Caco-2 (cell line): ENCODE results near the gene CLPSL2. TPM values are rescaled to one million over a fixed set of nuclear protein-coding genes. Genes with fewer than 3 reads are reported as not detected.

Experiments used
- BruUV-seq: library from RNA; stranded (reverse); fragments of 400-500 nt; replicated peaks from 2 replicates; lab custom pipeline; 2021; lab: Mats Ljungman, UMichigan
- CTCF ChIA-PET: fragments of 300-600 bp; sonication (Branson Sonifier 250); formaldehyde crosslinking; loops from one replicate; lab custom pipeline; 2022; ENCODE audit warnings: antibody characterized with exemption; lab: Charles Lee
- POLR2A ChIA-PET: fragments of 300-600 bp; sonication (Branson Sonifier 250); formaldehyde crosslinking; loops from one replicate; lab custom pipeline; 2022; ENCODE audit warnings: antibody characterized with exemption; lab: Charles Lee
- DNase-seq, 2 experiments: peaks; one replicate each; pipeline versions ENCODE4 v3.0.0 to v3.0.0-alpha.2; 2020 to 2022
- H3K27me3 ChIP-seq: replicated peaks from 2 replicates; pipeline ENCODE4 v1.6.0; 2011; ENCODE audit warnings: low read length; ENCODE audit not compliant: control insufficient read depth, insufficient read depth
- H3K36me3 ChIP-seq: 2 replicates; pipeline ENCODE4 v1.5.1; 2011; ENCODE audit warnings: low read length; ENCODE audit not compliant: control insufficient read depth, insufficient read depth
- H3K4me1 ChIP-seq: fragments of 250-450 bp; sonication (Bioruptor Pico); 2 replicates; pipeline ENCODE4 v1.5.1; 2020; ENCODE audit warnings: mild to moderate bottlenecking
- H3K4me3 ChIP-seq: 2 replicates; pipeline ENCODE4 v1.5.1; 2011; ENCODE audit warnings: low read depth, mild to moderate bottlenecking, control low read depth, low read length
- H3K9me3 ChIP-seq: fragments of 250-450 bp; sonication (Bioruptor Pico); 2 replicates; pipeline ENCODE4 v1.5.1; 2020; ENCODE audit warnings: mild to moderate bottlenecking, moderate library complexity
- H3K27ac Mint-ChIP-seq: one replicate; pipeline ENCODE4 v1.8.0; 2022; ENCODE audit warnings: mixed read lengths; ENCODE audit not compliant: unreplicated experiment
- H3K27me3 Mint-ChIP-seq: one replicate; pipeline ENCODE4 v1.8.0; 2022; ENCODE audit warnings: mixed read lengths; ENCODE audit not compliant: insufficient read depth, unreplicated experiment
- H3K36me3 Mint-ChIP-seq: one replicate; pipeline ENCODE4 v1.8.0; 2022; ENCODE audit warnings: mild to moderate bottlenecking, mixed read lengths; ENCODE audit not compliant: insufficient read depth, unreplicated experiment
- H3K4me1 Mint-ChIP-seq: one replicate; pipeline ENCODE4 v1.8.0; 2022; ENCODE audit warnings: low read depth, mixed read lengths; ENCODE audit not compliant: unreplicated experiment
- H3K4me3 Mint-ChIP-seq: one replicate; pipeline ENCODE4 v1.8.0; 2022; ENCODE audit warnings: mild to moderate bottlenecking, moderate library complexity, mixed read lengths; ENCODE audit not compliant: unreplicated experiment
- H3K9me3 Mint-ChIP-seq: one replicate; pipeline ENCODE4 v1.8.0; 2022; ENCODE audit warnings: mixed read lengths; ENCODE audit not compliant: unreplicated experiment
- intact Hi-C: fragments of 100-400 bp; cut with micrococcal nuclease; formaldehyde crosslinking; loops from one replicate; pipeline ENCODE4 v1.10.0; 2022; ENCODE audit not compliant: unreplicated experiment
- total RNA-seq: library from RNA; stranded (reverse); gene quantifications from 2 replicates; pipeline ENCODE4 v1.2.3, GENCODE V29; 2022
- TF ChIP-seq, protein P1 (sequence below), 2 experiments: fragments of 200-600 bp in 1 of 2; IDR thresholded peaks; 1 replicate in 1 of 2; 2 replicates in 1 of 2; pipeline versions ENCODE4 v1.5.1 to v1.8.0; 2011 to 2022; ENCODE audit warnings: antibody characterized with exemption in 1 of 2, control low read depth in 1 of 2, inconsistent platforms in 1 of 2, low read depth in 1 of 2, low read length in 1 of 2, mild to moderate bottlenecking in 1 of 2, moderate library complexity in 1 of 2; ENCODE audit not compliant: insufficient read depth in 1 of 2, severe bottlenecking in 1 of 2, unreplicated experiment in 1 of 2

The CLPSL2 gene
- total RNA-seq, 1 experiment from 2014 or later: 2.0 TPM

DNA sequence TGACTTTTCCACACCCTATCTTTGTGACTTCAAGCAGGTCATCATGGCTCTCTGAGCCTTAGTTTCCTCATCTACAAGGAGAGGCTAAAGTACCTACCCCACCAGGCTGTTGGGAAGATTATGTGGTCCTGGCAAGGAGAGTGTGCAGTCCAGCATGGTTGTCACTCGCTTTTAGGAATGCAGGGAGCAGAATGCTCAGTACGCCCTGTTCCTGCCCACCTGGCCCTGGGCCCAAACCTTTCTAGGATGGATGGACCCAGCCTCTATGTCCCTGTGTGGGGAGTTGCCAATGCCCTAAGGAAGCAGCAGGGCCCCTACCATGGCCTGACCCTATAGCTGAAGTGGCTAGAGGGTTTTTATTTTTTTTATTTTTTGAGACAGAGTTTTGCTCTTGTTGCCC lies 2.0 kb downstream of the CLPSL2 start:
- BruUV-seq: no TSS peak
- intact Hi-C loops: no loop called here

DNA sequence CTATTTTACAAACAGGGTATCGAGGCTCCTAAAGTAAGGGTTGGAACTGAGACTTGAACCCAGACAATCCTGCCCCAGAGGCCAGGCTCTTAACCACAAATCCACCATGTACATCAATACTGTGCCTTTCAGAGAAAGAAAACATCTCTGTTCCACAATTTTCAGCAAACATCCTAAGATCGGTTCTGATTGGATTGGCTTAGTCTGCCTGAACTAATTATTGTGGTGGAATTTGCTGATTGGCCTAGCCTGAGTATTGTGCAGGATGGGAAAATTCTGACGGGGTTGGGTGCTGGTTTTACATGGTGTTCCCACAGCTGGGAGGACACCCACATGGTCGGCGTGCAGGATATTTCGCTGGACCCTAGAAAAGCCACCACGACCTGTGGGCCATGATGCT lies 4.3 kb downstream of the CLPSL2 start, which contains the start of gene CLPSL1:
Gene CLPSL1 (plus strand): TSS at position 301 of the 400 bp plus-strand sequence. CDS start 92 bp downstream, at position 393.
- H3K9me3 ChIP-seq: no peaks in the 10 kb centered on the region
- DNase-seq: no peak
- no peak within 1 kb of the TSS for H3K4me3 Mint-ChIP-seq
- peaks cover 10% of the 10 kb centered on the region for H3K4me1 ChIP-seq
- intact Hi-C loops: no loop called here
- H3K36me3 ChIP-seq: no peaks in the 10 kb centered on the region
- peaks cover 19% of the 10 kb centered on the region for H3K4me1 Mint-ChIP-seq
- peak within 1 kb of the TSS; percentile 18 for H3K27ac Mint-ChIP-seq
- no peaks in the 10 kb centered on the region for H3K36me3 Mint-ChIP-seq
- H3K27me3 ChIP-seq: no peaks in the 10 kb centered on the region
- H3K4me3 ChIP-seq: no peak within 1 kb of the TSS
- CTCF ChIA-PET: no interaction called here
- BruUV-seq: no TSS peak
- POLR2A ChIA-PET: no interaction called here
- no peaks in the 10 kb centered on the region for H3K27me3 Mint-ChIP-seq
- H3K9me3 Mint-ChIP-seq: no peaks in the 10 kb centered on the region
- TF ChIP-seq, protein P1, sequence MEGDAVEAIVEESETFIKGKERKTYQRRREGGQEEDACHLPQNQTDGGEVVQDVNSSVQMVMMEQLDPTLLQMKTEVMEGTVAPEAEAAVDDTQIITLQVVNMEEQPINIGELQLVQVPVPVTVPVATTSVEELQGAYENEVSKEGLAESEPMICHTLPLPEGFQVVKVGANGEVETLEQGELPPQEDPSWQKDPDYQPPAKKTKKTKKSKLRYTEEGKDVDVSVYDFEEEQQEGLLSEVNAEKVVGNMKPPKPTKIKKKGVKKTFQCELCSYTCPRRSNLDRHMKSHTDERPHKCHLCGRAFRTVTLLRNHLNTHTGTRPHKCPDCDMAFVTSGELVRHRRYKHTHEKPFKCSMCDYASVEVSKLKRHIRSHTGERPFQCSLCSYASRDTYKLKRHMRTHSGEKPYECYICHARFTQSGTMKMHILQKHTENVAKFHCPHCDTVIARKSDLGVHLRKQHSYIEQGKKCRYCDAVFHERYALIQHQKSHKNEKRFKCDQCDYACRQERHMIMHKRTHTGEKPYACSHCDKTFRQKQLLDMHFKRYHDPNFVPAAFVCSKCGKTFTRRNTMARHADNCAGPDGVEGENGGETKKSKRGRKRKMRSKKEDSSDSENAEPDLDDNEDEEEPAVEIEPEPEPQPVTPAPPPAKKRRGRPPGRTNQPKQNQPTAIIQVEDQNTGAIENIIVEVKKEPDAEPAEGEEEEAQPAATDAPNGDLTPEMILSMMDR (IDR thresholded peaks at IDR 0.05; ENCODE audit: insufficient read depth in 1 of 2, low read depth in 1 of 2, low read length in 1 of 2, severe bottlenecking in 1 of 2, unreplicated experiment in 1 of 2): no peak

More for the DNA sequence above, 2.0 kb downstream of the CLPSL2 start:
- Histone ChIP-seq H3K9me3 (no peaks in the 10 kb centered on the region), H3K4me3 (no peak overlapping the region), H3K36me3 (no peaks in the 10 kb centered on the region), H3K27me3 (no peaks in the 10 kb centered on the region), H3K4me1 (0 out of 2 replicates have a peak, but pooled peaks cover 4% of the 10 kb centered on the region)
- ChIA-PET POLR2A (no interaction called here), CTCF (no interaction called here)
- no peak overlapping the region for H3K4me3 Mint-ChIP-seq
- no peaks in the 10 kb centered on the region for H3K9me3 Mint-ChIP-seq
- DNase-seq: no peak
- H3K4me1 Mint-ChIP-seq: peaks cover 7% of the 10 kb centered on the region
- H3K27me3 Mint-ChIP-seq: no peaks in the 10 kb centered on the region
- TF ChIP-seq, protein P1 (IDR thresholded peaks at IDR 0.05; ENCODE audit: insufficient read depth in 1 of 2, low read depth in 1 of 2, low read length in 1 of 2, severe bottlenecking in 1 of 2, unreplicated experiment in 1 of 2): no peak
- H3K27ac Mint-ChIP-seq: no peak overlapping the region
- H3K36me3 Mint-ChIP-seq: no peaks in the 10 kb centered on the region

DNA sequence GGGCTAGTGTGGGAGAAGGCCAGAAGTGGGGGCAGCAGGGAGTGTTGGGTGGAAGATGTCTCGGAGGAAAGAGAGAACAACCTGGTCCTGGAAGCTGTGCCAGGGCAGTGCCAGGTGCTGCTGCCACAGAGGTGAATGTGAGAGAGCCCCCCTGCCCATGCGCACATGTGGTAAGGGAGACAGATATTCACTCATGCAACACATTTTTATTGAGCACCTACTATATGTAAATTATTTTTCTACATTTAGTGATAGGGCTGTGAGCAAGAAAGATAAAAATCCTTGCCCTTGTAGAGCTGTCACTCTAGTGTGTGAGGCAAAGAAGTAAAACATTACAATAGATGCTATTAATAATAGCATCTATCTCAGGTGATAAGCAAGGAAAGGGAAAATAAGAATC lies 4.9 kb downstream of the CLPSL2 start:
- no peaks in the 10 kb centered on the region for H3K36me3 Mint-ChIP-seq
- no peaks in the 10 kb centered on the region for H3K27me3 ChIP-seq
- TF ChIP-seq, protein P1 (IDR thresholded peaks at IDR 0.05; ENCODE audit: insufficient read depth in 1 of 2, low read depth in 1 of 2, low read length in 1 of 2, severe bottlenecking in 1 of 2, unreplicated experiment in 1 of 2): no peak
- no peak for DNase-seq
- H3K27me3 Mint-ChIP-seq: no peaks in the 10 kb centered on the region
- H3K27ac Mint-ChIP-seq: no peak overlapping the region
- intact Hi-C loops: no loop called here
- no TSS peak for BruUV-seq
- no peaks in the 10 kb centered on the region for H3K9me3 Mint-ChIP-seq
- no peaks in the 10 kb centered on the region for H3K9me3 ChIP-seq
- ChIA-PET CTCF (no interaction called here), POLR2A (no interaction called here)
- no peaks in the 10 kb centered on the region for H3K36me3 ChIP-seq
- no peak overlapping the region for H3K4me3 Mint-ChIP-seq
- peaks cover 19% of the 10 kb centered on the region for H3K4me1 Mint-ChIP-seq
- H3K4me1 ChIP-seq: peaks cover 10% of the 10 kb centered on the region
- no peak overlapping the region for H3K4me3 ChIP-seq
